IPS-20b (cell line): ENCODE data around the gene LARP1B.
"Not testable (repeated sequence)": the region's sequence is repeated elsewhere in the genome, so short reads cannot be mapped to it uniquely, and the experiment has no call there.

Experiments
- H3K27ac ChIP-seq: one replicate; pipeline ENCODE4 v1.5.1; 2013; ENCODE audit warnings: low read length
- H3K27me3 ChIP-seq: 2 replicates; pipeline ENCODE4 v1.6.1; 2013; ENCODE audit warnings: mild to moderate bottlenecking, low read length, inconsistent platforms; ENCODE audit not compliant: insufficient read depth
- H3K36me3 ChIP-seq: 2 replicates; pipeline ENCODE4 v1.6.1; 2013; ENCODE audit warnings: low read depth, mild to moderate bottlenecking, inconsistent platforms, low read length, moderate library complexity; ENCODE audit not compliant: insufficient read depth
- H3K4me1 ChIP-seq: 2 replicates; pipeline ENCODE4 v1.6.1; 2013; ENCODE audit warnings: mild to moderate bottlenecking, control low read depth, inconsistent platforms, low read length, moderate library complexity; ENCODE audit not compliant: insufficient read depth
- H3K4me3 ChIP-seq: 2 replicates; pipeline ENCODE4 v1.5.1; 2013; ENCODE audit warnings: mild to moderate bottlenecking, low read length, inconsistent platforms
- H3K9ac ChIP-seq: 2 replicates; pipeline ENCODE4 v1.6.1; 2013; ENCODE audit warnings: low read depth, mild to moderate bottlenecking, inconsistent platforms, low read length, moderate library complexity
- H3K9me3 ChIP-seq: 2 replicates; pipeline ENCODE4 v1.6.1; 2013; ENCODE audit warnings: mild to moderate bottlenecking, low read depth, low read length, inconsistent platforms; ENCODE audit not compliant: insufficient read depth

LARP1B gene

GRCh38 chr4:128060699-128061565 is at the start of gene LARP1B:
TSS of gene LARP1B (plus strand) at chr4:128061312. CDS start at chr4:128074952, 13,640 bp downstream.
- Histone ChIP-seq H3K4me3 (peak within 1 kb of the TSS; percentile 73), H3K9me3 (no peaks in the 10 kb centered on the region)

GRCh38 chr4:128025319-128025718 is 35.8 kb upstream of the LARP1B start:
- H3K36me3 ChIP-seq, result peaks cover 31% of the 10 kb centered on the region
- no peaks in the 10 kb centered on the region for H3K9me3 ChIP-seq

More at GRCh38 chr4:128060699-128061565, at the start of gene LARP1B:
- Histone ChIP-seq H3K4me1 (peaks cover 6% of the 10 kb centered on the region; the same call in 1 of the 2 replicates), H3K27me3 (no peaks in the 10 kb centered on the region), H3K9ac (peak within 1 kb of the TSS; percentile 95), H3K36me3 (no peaks in the 10 kb centered on the region), H3K27ac (peak within 1 kb of the TSS; percentile 99)

GRCh38 chr4:128029907-128030306 is 31.2 kb upstream of the LARP1B start:
- H3K9me3 ChIP-seq, result no peaks in the 10 kb centered on the region
- no peak overlapping the region for H3K27ac ChIP-seq
- peaks cover 20% of the 10 kb centered on the region for H3K36me3 ChIP-seq
- H3K4me3 ChIP-seq, result no peak overlapping the region
- no peak overlapping the region for H3K9ac ChIP-seq
- no peaks in the 10 kb centered on the region for H3K4me1 ChIP-seq
- H3K27me3 ChIP-seq, result no peaks in the 10 kb centered on the region

More at GRCh38 chr4:128025319-128025718, 35.8 kb upstream of the LARP1B start:
- no peaks in the 10 kb centered on the region for H3K4me1 ChIP-seq
- no peak overlapping the region for H3K4me3 ChIP-seq
- no peak overlapping the region for H3K27ac ChIP-seq
- no peaks in the 10 kb centered on the region for H3K27me3 ChIP-seq
- H3K9ac ChIP-seq, result no peak overlapping the region

GRCh38 chr4:128031756-128032384 is 29.2 kb upstream of the LARP1B start:
- Histone ChIP-seq H3K9me3 (no peaks in the 10 kb centered on the region), H3K27me3 (no peaks in the 10 kb centered on the region), H3K36me3 (peaks cover 12% of the 10 kb centered on the region), H3K4me3 (no peak overlapping the region), H3K4me1 (no peaks in the 10 kb centered on the region), H3K9ac (no peak overlapping the region), H3K27ac (no peak overlapping the region)

GRCh38 chr4:128039568-128039967 is 21.5 kb upstream of the LARP1B start:
- H3K27me3 ChIP-seq, result no peaks in the 10 kb centered on the region
- no peaks in the 10 kb centered on the region for H3K4me1 ChIP-seq
- no peak overlapping the region for H3K4me3 ChIP-seq
- H3K36me3 ChIP-seq, result no peaks in the 10 kb centered on the region
- no peak overlapping the region for H3K27ac ChIP-seq
- no peaks in the 10 kb centered on the region for H3K9me3 ChIP-seq
- H3K9ac ChIP-seq, result no peak overlapping the region

GRCh38 chr4:128047019-128047418 is 14.1 kb upstream of the LARP1B start:
- not testable (repeated sequence) for H3K4me1 ChIP-seq, H3K27ac ChIP-seq, H3K9me3 ChIP-seq, H3K4me3 ChIP-seq, H3K36me3 ChIP-seq, H3K27me3 ChIP-seq, H3K9ac ChIP-seq

GRCh38 chr4:128047514-128047913 is 13.6 kb upstream of the LARP1B start:
- H3K4me1 ChIP-seq, H3K27me3 ChIP-seq, H3K9me3 ChIP-seq, H3K4me3 ChIP-seq, H3K9ac ChIP-seq, H3K27ac ChIP-seq, H3K36me3 ChIP-seq: not testable (repeated sequence)

GRCh38 chr4:128051229-128051628 is 9.9 kb upstream of the LARP1B start:
- not testable (repeated sequence) for H3K4me3 ChIP-seq, H3K9ac ChIP-seq, H3K27me3 ChIP-seq, H3K27ac ChIP-seq, H3K9me3 ChIP-seq, H3K36me3 ChIP-seq, H3K4me1 ChIP-seq

- not testable (repeated sequence) for H3K9me3 ChIP-seq, H3K4me1 ChIP-seq, H3K36me3 ChIP-seq, H3K27me3 ChIP-seq
- Histone ChIP-seq H3K4me3 (peak overlapping the region; percentile 31; the same call in 1 of the 2 replicates), H3K27ac (peak overlapping the region; percentile 45), H3K9ac (peak overlapping the region; percentile 49; the same call in 1 of the 2 replicates)
These were observed 6.2 kb upstream of the LARP1B start for GRCh38 chr4:128054907-128055306.

- not testable (repeated sequence) for H3K36me3 ChIP-seq, H3K9me3 ChIP-seq, H3K27me3 ChIP-seq, H3K4me1 ChIP-seq
- Histone ChIP-seq H3K4me3 (peak overlapping the region; percentile 31; the same call in 1 of the 2 replicates), H3K27ac (peak overlapping the region; percentile 45), H3K9ac (peak overlapping the region; percentile 49)
These were observed 5.5 kb upstream of the LARP1B start for GRCh38 chr4:128055441-128056206.

- no peak overlapping the region for H3K27ac ChIP-seq
- H3K9ac ChIP-seq, result no peak overlapping the region
- peaks cover 6% of the 10 kb centered on the region; the same call in 1 of the 2 replicates for H3K4me1 ChIP-seq
- H3K36me3 ChIP-seq, result no peaks in the 10 kb centered on the region
- H3K9me3 ChIP-seq, result no peaks in the 10 kb centered on the region
- H3K27me3 ChIP-seq, result no peaks in the 10 kb centered on the region
- no peak overlapping the region for H3K4me3 ChIP-seq
These were observed 4.7 kb upstream of the LARP1B start for GRCh38 chr4:128056396-128056795.
